HG03558 (cell line): ENCODE results near the gene PDE6H.

Experiments used
- ATAC-seq: cut with Tn5 transposase; IDR thresholded peaks from one replicate; pipeline ENCODE4 v1.9.1; 2021; ENCODE audit warnings: moderate number of reproducible peaks; ENCODE audit not compliant: unreplicated experiment; ENCODE audit errors: extremely low read depth

The PDE6H gene

GRCh38 chr12:14972816-14973215 lies at the start of gene PDE6H:
PDE6H (plus strand) TSS chr12:14973042; CDS start chr12:14978013, 4,971 bp downstream.
- no peak for ATAC-seq

GRCh38 chr12:14923944-14924343 lies 48.9 kb upstream of the PDE6H start:
- no peak for ATAC-seq

- no peak for ATAC-seq
These were observed 48.3 kb upstream of the PDE6H start for GRCh38 chr12:14924541-14924940.

GRCh38 chr12:14927267-14927666 lies 45.6 kb upstream of the PDE6H start:
- ATAC-seq: no peak

- ATAC-seq: no peak
These were observed 43.9 kb upstream of the PDE6H start for GRCh38 chr12:14928931-14929330.

- no peak for ATAC-seq
These were observed 42.5 kb upstream of the PDE6H start for GRCh38 chr12:14930299-14930698.

- no peak for ATAC-seq
These were observed 41.5 kb upstream of the PDE6H start for GRCh38 chr12:14931359-14931758.

- no peak for ATAC-seq
These were observed 40.9 kb upstream of the PDE6H start for GRCh38 chr12:14931791-14932560.

GRCh38 chr12:14934511-14934910 lies 38.3 kb upstream of the PDE6H start:
- no peak for ATAC-seq

GRCh38 chr12:14935031-14935430 lies 37.8 kb upstream of the PDE6H start:
- ATAC-seq: no peak

- ATAC-seq: no peak
These were observed 36.5 kb upstream of the PDE6H start for GRCh38 chr12:14936224-14936861.

- no peak for ATAC-seq
These were observed 35.8 kb upstream of the PDE6H start for GRCh38 chr12:14937014-14937413.

GRCh38 chr12:14937689-14938088 lies 35.2 kb upstream of the PDE6H start:
- ATAC-seq: no peak

GRCh38 chr12:14938301-14938700 lies 34.5 kb upstream of the PDE6H start, which contains the start of gene ERP27:
ERP27 (minus strand) TSS chr12:14938537; CDS start chr12:14938508, 29 bp downstream.
- no peak for ATAC-seq

- no peak for ATAC-seq
These were observed 31.5 kb upstream of the PDE6H start for GRCh38 chr12:14941369-14941768.

GRCh38 chr12:14942196-14942931 lies 30.5 kb upstream of the PDE6H start:
- no peak for ATAC-seq

- no peak for ATAC-seq
These were observed 26.7 kb upstream of the PDE6H start for GRCh38 chr12:14946162-14946561.

- ATAC-seq: no peak
These were observed 26.0 kb upstream of the PDE6H start for GRCh38 chr12:14946861-14947260.

- ATAC-seq: peak; percentile 88
These were observed 24.2 kb upstream of the PDE6H start for GRCh38 chr12:14948672-14949071.

GRCh38 chr12:14949631-14950030 lies 23.2 kb upstream of the PDE6H start:
- no peak for ATAC-seq

GRCh38 chr12:14950421-14950820 lies 22.4 kb upstream of the PDE6H start:
- ATAC-seq: no peak
